WTC11 (cell line): ENCODE measurements around the gene SPATA32. TPM values are rescaled to one million over a fixed set of nuclear protein-coding genes. Genes with fewer than 3 reads are reported as not detected.

Experiments used
- ATAC-seq: fragments of 200-7000 bp; cut with Tn5 transposase; 2 replicates; pipeline ENCODE4 v1.10.0; 2021; ENCODE audit warnings: mild to moderate bottlenecking, moderate library complexity
- CTCF ChIA-PET: fragments of 300-600 bp; sonication (Branson Sonifier 250); formaldehyde crosslinking; loops from one replicate; lab custom pipeline; 2021; ENCODE audit warnings: antibody characterized with exemption; lab: Charles Lee
- POLR2A ChIA-PET: fragments of 350-600 bp; sonication (Branson Sonifier 250); formaldehyde crosslinking; loops from one replicate; lab custom pipeline; 2021; ENCODE audit warnings: antibody characterized with exemption; lab: Charles Lee
- DNase-seq: peaks from one replicate; pipeline ENCODE4 v3.0.0; 2021; ENCODE audit warnings: low spot score
- H3K27ac Mint-ChIP-seq: 2 replicates; pipeline ENCODE4 v1.8.0; 2021; ENCODE audit warnings: mixed read lengths
- H3K27me3 Mint-ChIP-seq: 2 replicates; pipeline ENCODE4 v1.8.0; 2021; ENCODE audit warnings: low read depth, mild to moderate bottlenecking, moderate library complexity, mixed read lengths
- H3K36me3 Mint-ChIP-seq: 2 replicates; pipeline ENCODE4 v1.8.0; 2021; ENCODE audit warnings: mixed read lengths
- H3K4me1 Mint-ChIP-seq: 2 replicates; pipeline ENCODE4 v1.8.0; 2022; ENCODE audit warnings: mixed read lengths
- H3K4me3 Mint-ChIP-seq: 2 replicates; pipeline ENCODE4 v1.8.0; 2021; ENCODE audit warnings: mild to moderate bottlenecking, moderate library complexity, mixed read lengths
- H3K9me3 Mint-ChIP-seq: 2 replicates; pipeline ENCODE4 v1.8.0; 2021; ENCODE audit warnings: mixed read lengths
- AFF4 ChIP-seq: sonication (generic); formaldehyde crosslinking; IDR thresholded peaks from 2 replicates; pipeline ENCODE4 v1.8.1; 2023; ENCODE audit warnings: mild to moderate bottlenecking, missing genetic modification reagents, borderline replicate concordance
- ATF3 ChIP-seq: sonication (generic); formaldehyde crosslinking; conservative IDR thresholded peaks from 2 replicates; pipeline ENCODE4 v1.8.1; 2022; ENCODE audit warnings: mild to moderate bottlenecking, missing genetic modification reagents
- CBFB ChIP-seq: sonication (generic); formaldehyde crosslinking; IDR thresholded peaks from 2 replicates; pipeline ENCODE4 v1.8.1; 2022; ENCODE audit warnings: mild to moderate bottlenecking, low read depth, missing genetic modification reagents
- ESRRA ChIP-seq: sonication (generic); formaldehyde crosslinking; IDR thresholded peaks from 2 replicates; pipeline ENCODE4 v1.8.1; 2022; ENCODE audit warnings: mild to moderate bottlenecking, missing genetic modification reagents, borderline replicate concordance
- FOXK1 ChIP-seq: sonication (generic); formaldehyde crosslinking; IDR thresholded peaks from 2 replicates; pipeline ENCODE4 v1.8.0; 2022; ENCODE audit warnings: mild to moderate bottlenecking, moderate library complexity, missing genetic modification reagents
- FOXP4 ChIP-seq: sonication (generic); formaldehyde crosslinking; IDR thresholded peaks from 2 replicates; pipeline ENCODE4 v1.8.0; 2022; ENCODE audit warnings: mild to moderate bottlenecking, missing genetic modification reagents
- OVOL2 ChIP-seq: fragments of 250-450 bp; sonication (Bioruptor Pico); IDR thresholded peaks from 2 replicates; pipeline ENCODE4 v1.9.0; 2021; ENCODE audit warnings: mild to moderate bottlenecking, borderline replicate concordance
- PREB ChIP-seq: sonication (generic); formaldehyde crosslinking; IDR thresholded peaks from 2 replicates; pipeline ENCODE4 v1.8.1; 2022; ENCODE audit warnings: mild to moderate bottlenecking, missing genetic modification reagents, moderate library complexity, borderline replicate concordance
- SMAD3 ChIP-seq: sonication (generic); formaldehyde crosslinking; IDR thresholded peaks from 2 replicates; pipeline ENCODE4 v1.8.0; 2022; ENCODE audit warnings: missing genetic modification reagents, mild to moderate bottlenecking, borderline replicate concordance
- USF1 ChIP-seq: sonication (generic); formaldehyde crosslinking; IDR thresholded peaks from 2 replicates; pipeline ENCODE4 v1.8.0; 2022; ENCODE audit warnings: mild to moderate bottlenecking, missing genetic modification reagents
- ZBTB21 ChIP-seq: sonication (generic); formaldehyde crosslinking; IDR thresholded peaks from 2 replicates; pipeline ENCODE4 v1.8.1; 2023; ENCODE audit warnings: mild to moderate bottlenecking, missing genetic modification reagents, borderline replicate concordance
- ZBTB43 ChIP-seq: sonication (generic); formaldehyde crosslinking; IDR thresholded peaks from 2 replicates; pipeline ENCODE4 v1.8.1; 2023; ENCODE audit warnings: mild to moderate bottlenecking, missing genetic modification reagents
- ZNF121 ChIP-seq: sonication (generic); formaldehyde crosslinking; IDR thresholded peaks from 2 replicates; pipeline ENCODE4 v1.8.0; 2023; ENCODE audit warnings: missing genetic modification reagents
- ZNF532 ChIP-seq: fragments of 250-450 bp; sonication (Bioruptor Pico); IDR thresholded peaks from 2 replicates; pipeline ENCODE4 v1.9.0; 2021; ENCODE audit warnings: mild to moderate bottlenecking, borderline replicate concordance
- total RNA-seq: library from RNA; stranded (reverse); gene quantifications from 3 replicates; pipeline ENCODE4 v1.2.3, GENCODE V29; 2021

The SPATA32 gene
- total RNA-seq, 1 experiment from 2014 or later, result 0.15 TPM

GRCh38 chr17:45292696-45293412, 31.0 kb upstream of the SPATA32 start:
- TF ChIP-seq ATF3 (CRISPR knock-in tag) (no peak), OVOL2 (no peak), FOXK1 (CRISPR knock-in tag) (no peak), USF1 (CRISPR knock-in tag) (no peak), ZBTB21 (CRISPR knock-in tag) (no peak), ZNF532 (CRISPR knock-in tag) (no peak), FOXP4 (no peak), SMAD3 (no peak), AFF4 (CRISPR knock-in tag) (no peak), PREB (CRISPR knock-in tag) (no peak), CBFB (no peak), ZBTB43 (no peak), ZNF121 (CRISPR knock-in tag) (no peak), ESRRA (CRISPR knock-in tag) (no peak)
- Mint-ChIP-seq H3K4me3 (no peak overlapping the region), H3K36me3 (no peaks in the 10 kb centered on the region), H3K9me3 (no peaks in the 10 kb centered on the region), H3K27me3 (no peaks in the 10 kb centered on the region), H3K4me1 (no peaks in the 10 kb centered on the region), H3K27ac (no peak overlapping the region)
- ChIA-PET CTCF (interaction anchor here (0.6 to 2.8 kb wide), 12 partner anchors 9 to 105 kb away, joined by 3 to 16 read pairs (median 4); no protein-coding TSS in a partner anchor), POLR2A (no interaction called here)
- ATAC-seq (no peak), DNase-seq (no peak)
